ENCODE measurements around the gene FCGR1A. TPM values are rescaled to one million over a fixed set of nuclear protein-coding genes. Genes with fewer than 3 reads are reported as not detected.
A peak's percentile ranks its signal among the peaks of the same experiment; 100 is the strongest.

The FCGR1A gene
- total and polyA plus RNA-seq, 9 of the 15 experiments (the other 6 are each of a cell fraction or from before 2014, with no cell fraction given): 0.10 to 0.29 (median 0.17) TPM; not detected in 3

DNA sequence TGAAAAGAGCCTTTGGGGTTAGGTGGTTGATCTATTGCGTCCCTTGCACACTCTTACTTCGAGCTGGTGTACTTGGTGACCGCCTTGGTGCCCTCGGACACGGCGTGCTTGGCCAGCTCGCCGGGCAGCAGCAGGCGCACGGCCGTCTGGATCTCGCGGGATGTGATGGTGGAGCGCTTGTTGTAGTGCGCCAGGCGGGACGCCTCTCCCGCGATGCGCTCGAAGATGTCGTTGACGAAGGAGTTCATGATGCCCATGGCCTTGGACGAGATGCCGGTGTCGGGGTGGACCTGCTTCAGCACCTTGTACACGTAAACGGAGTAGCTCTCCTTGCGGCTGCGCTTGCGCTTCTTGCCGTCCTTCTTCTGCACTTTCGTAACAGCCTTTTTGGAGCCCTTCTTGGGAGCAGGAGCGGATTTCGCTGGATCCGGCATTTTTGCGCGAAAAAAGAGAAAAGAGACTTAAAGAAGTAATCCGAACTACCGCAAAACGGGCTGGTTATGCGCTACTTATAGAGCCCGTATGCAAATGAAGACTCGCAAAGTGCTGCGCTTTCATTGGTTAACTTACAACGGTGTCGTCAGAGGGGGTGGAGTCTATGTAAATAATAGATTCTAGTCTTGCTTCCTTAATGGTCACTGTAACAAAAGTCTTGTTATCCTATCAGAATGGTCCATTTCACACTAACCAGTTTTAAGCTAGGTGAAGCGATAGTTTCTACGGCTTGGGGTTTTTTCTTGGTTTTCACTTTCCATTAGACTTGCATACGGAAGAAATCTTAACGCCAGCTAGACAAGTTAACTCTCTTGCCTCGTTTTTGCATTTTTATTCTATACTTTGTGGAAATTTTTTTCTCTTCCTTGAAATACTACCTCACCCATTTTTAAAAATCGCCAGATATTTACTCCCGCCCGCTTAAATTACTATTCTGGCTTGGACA lies 29.7 kb downstream of the FCGR1A start (continued):
- TF ChIP-seq, protein P1, sequence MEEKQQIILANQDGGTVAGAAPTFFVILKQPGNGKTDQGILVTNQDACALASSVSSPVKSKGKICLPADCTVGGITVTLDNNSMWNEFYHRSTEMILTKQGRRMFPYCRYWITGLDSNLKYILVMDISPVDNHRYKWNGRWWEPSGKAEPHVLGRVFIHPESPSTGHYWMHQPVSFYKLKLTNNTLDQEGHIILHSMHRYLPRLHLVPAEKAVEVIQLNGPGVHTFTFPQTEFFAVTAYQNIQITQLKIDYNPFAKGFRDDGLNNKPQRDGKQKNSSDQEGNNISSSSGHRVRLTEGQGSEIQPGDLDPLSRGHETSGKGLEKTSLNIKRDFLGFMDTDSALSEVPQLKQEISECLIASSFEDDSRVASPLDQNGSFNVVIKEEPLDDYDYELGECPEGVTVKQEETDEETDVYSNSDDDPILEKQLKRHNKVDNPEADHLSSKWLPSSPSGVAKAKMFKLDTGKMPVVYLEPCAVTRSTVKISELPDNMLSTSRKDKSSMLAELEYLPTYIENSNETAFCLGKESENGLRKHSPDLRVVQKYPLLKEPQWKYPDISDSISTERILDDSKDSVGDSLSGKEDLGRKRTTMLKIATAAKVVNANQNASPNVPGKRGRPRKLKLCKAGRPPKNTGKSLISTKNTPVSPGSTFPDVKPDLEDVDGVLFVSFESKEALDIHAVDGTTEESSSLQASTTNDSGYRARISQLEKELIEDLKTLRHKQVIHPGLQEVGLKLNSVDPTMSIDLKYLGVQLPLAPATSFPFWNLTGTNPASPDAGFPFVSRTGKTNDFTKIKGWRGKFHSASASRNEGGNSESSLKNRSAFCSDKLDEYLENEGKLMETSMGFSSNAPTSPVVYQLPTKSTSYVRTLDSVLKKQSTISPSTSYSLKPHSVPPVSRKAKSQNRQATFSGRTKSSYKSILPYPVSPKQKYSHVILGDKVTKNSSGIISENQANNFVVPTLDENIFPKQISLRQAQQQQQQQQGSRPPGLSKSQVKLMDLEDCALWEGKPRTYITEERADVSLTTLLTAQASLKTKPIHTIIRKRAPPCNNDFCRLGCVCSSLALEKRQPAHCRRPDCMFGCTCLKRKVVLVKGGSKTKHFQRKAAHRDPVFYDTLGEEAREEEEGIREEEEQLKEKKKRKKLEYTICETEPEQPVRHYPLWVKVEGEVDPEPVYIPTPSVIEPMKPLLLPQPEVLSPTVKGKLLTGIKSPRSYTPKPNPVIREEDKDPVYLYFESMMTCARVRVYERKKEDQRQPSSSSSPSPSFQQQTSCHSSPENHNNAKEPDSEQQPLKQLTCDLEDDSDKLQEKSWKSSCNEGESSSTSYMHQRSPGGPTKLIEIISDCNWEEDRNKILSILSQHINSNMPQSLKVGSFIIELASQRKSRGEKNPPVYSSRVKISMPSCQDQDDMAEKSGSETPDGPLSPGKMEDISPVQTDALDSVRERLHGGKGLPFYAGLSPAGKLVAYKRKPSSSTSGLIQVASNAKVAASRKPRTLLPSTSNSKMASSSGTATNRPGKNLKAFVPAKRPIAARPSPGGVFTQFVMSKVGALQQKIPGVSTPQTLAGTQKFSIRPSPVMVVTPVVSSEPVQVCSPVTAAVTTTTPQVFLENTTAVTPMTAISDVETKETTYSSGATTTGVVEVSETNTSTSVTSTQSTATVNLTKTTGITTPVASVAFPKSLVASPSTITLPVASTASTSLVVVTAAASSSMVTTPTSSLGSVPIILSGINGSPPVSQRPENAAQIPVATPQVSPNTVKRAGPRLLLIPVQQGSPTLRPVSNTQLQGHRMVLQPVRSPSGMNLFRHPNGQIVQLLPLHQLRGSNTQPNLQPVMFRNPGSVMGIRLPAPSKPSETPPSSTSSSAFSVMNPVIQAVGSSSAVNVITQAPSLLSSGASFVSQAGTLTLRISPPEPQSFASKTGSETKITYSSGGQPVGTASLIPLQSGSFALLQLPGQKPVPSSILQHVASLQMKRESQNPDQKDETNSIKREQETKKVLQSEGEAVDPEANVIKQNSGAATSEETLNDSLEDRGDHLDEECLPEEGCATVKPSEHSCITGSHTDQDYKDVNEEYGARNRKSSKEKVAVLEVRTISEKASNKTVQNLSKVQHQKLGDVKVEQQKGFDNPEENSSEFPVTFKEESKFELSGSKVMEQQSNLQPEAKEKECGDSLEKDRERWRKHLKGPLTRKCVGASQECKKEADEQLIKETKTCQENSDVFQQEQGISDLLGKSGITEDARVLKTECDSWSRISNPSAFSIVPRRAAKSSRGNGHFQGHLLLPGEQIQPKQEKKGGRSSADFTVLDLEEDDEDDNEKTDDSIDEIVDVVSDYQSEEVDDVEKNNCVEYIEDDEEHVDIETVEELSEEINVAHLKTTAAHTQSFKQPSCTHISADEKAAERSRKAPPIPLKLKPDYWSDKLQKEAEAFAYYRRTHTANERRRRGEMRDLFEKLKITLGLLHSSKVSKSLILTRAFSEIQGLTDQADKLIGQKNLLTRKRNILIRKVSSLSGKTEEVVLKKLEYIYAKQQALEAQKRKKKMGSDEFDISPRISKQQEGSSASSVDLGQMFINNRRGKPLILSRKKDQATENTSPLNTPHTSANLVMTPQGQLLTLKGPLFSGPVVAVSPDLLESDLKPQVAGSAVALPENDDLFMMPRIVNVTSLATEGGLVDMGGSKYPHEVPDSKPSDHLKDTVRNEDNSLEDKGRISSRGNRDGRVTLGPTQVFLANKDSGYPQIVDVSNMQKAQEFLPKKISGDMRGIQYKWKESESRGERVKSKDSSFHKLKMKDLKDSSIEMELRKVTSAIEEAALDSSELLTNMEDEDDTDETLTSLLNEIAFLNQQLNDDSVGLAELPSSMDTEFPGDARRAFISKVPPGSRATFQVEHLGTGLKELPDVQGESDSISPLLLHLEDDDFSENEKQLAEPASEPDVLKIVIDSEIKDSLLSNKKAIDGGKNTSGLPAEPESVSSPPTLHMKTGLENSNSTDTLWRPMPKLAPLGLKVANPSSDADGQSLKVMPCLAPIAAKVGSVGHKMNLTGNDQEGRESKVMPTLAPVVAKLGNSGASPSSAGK (IDR thresholded peaks at IDR 0.05): peak; percentile 22; the same call in 1 of the 2 replicates
- TF ChIP-seq EWSR1 (IDR thresholded peaks at IDR 0.05; ENCODE audit: borderline replicate concordance, low read depth, partially characterized antibody) (peak; percentile 80), NFYB (IDR thresholded peaks at IDR 0.05; ENCODE audit: extremely low read depth, insufficient read length) (peak; percentile 11), RFX7 (CRISPR knock-in tag; IDR thresholded peaks at IDR 0.05) (0 out of 2 replicates have a peak, but pooled peaks have one; percentile 86), FOXA3 (CRISPR knock-in tag; conservative IDR thresholded peaks at IDR 0.05 in 1 of 2, IDR thresholded peaks at IDR 0.05 in 1 of 2) (peak in 1 of 2 experiments; percentile 30; a peak in 1 of 4 replicates), ZNF253 (CRISPR knock-in tag; conservative IDR thresholded peaks at IDR 0.05) (0 out of 2 replicates have a peak, but pooled peaks have one; percentile 30), RBFOX2 (IDR thresholded peaks at IDR 0.05; ENCODE audit: low read depth, low read length) (peak; percentile 73)
- TF ChIP-seq, protein P2, sequence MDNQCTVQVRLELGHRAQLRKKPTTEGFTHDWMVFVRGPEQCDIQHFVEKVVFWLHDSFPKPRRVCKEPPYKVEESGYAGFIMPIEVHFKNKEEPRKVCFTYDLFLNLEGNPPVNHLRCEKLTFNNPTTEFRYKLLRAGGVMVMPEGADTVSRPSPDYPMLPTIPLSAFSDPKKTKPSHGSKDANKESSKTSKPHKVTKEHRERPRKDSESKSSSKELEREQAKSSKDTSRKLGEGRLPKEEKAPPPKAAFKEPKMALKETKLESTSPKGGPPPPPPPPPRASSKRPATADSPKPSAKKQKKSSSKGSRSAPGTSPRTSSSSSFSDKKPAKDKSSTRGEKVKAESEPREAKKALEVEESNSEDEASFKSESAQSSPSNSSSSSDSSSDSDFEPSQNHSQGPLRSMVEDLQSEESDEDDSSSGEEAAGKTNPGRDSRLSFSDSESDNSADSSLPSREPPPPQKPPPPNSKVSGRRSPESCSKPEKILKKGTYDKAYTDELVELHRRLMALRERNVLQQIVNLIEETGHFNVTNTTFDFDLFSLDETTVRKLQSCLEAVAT (IDR thresholded peaks at IDR 0.05): peak; percentile 56 to 72; a peak in 3 of 4 replicates
- TF ChIP-seq, protein P3, sequence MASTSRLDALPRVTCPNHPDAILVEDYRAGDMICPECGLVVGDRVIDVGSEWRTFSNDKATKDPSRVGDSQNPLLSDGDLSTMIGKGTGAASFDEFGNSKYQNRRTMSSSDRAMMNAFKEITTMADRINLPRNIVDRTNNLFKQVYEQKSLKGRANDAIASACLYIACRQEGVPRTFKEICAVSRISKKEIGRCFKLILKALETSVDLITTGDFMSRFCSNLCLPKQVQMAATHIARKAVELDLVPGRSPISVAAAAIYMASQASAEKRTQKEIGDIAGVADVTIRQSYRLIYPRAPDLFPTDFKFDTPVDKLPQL (IDR thresholded peaks at IDR 0.05; ENCODE audit: extremely low read depth, insufficient read length): peak; percentile 65

Measured in K562 (cell line).